IMR-90 (cell line): ENCODE results near the gene STPG1.

Source experiments
- CEBPB ChIP-seq: IDR thresholded peaks from 2 replicates; pipeline ENCODE4 v1.6.1; 2012; ENCODE audit warnings: low read depth, low read length, improper control_type of control experiment
- CTCF ChIP-seq: conservative IDR thresholded peaks from 2 replicates; pipeline ENCODE4 v1.5.1; 2012; ENCODE audit warnings: mild to moderate bottlenecking, low read depth, low read length, improper control_type of control experiment
- POLR2A ChIP-seq: IDR thresholded peaks from 2 replicates; pipeline ENCODE4 v1.6.1; 2012; ENCODE audit warnings: mild to moderate bottlenecking, low read depth, low read length

GRCh38 chr1:24383381-24383940 lies 30.1 kb downstream of the STPG1 start:
- TF ChIP-seq CEBPB = no peak
- no peak for TF ChIP-seq CTCF
- TF ChIP-seq POLR2A = no peak
